SU-DHL-6 (cell line): Measurements from ENCODE around the gene TGFB2.

ENCODE experiments used
- H2AFZ ChIP-seq: fragments of 200-600 bp; sonication (generic); 2 replicates; pipeline ENCODE4 v1.6.1; 2014; ENCODE audit warnings: low read depth, mild to moderate bottlenecking, moderate library complexity, mixed read lengths, antibody characterized with exemption, low read length; ENCODE audit not compliant: severe bottlenecking
- H3F3A ChIP-seq: fragments of 200-600 bp; shearing (Covaris generic); 2 replicates; pipeline ENCODE4 v1.6.0; 2016; ENCODE audit warnings: antibody characterized with exemption, mild to moderate bottlenecking; ENCODE audit not compliant: insufficient read depth
- H3K27ac ChIP-seq: fragments of 200-600 bp; sonication (generic); 2 replicates; pipeline ENCODE4 v1.5.1; 2016; ENCODE audit warnings: low read depth, mild to moderate bottlenecking, low read length, moderate library complexity, mixed read lengths
- H3K27me3 ChIP-seq: fragments of 200-600 bp; sonication (generic), shearing (Covaris generic); 2 replicates; pipeline ENCODE4 v1.6.0; 2014; ENCODE audit warnings: mild to moderate bottlenecking, low read length
- H3K36me3 ChIP-seq: fragments of 200-600 bp; sonication (generic); 2 replicates; pipeline ENCODE4 v1.6.1; 2014; ENCODE audit warnings: mild to moderate bottlenecking, low read length, mixed read lengths
- H3K4me2 ChIP-seq: fragments of 300-600, 200-600 bp; shearing (Covaris generic), sonication (generic); 2 replicates; pipeline ENCODE4 v1.6.0; 2014; ENCODE audit warnings: low read length, low read depth, mild to moderate bottlenecking; ENCODE audit not compliant: poor library complexity, severe bottlenecking
- H3K4me3 ChIP-seq: fragments of 200-600 bp; sonication (generic); 2 replicates; pipeline ENCODE4 v1.5.1; 2014; ENCODE audit warnings: antibody characterized with exemption, low read length, mild to moderate bottlenecking, mixed read lengths; ENCODE audit not compliant: insufficient read depth, poor library complexity, severe bottlenecking
- H3K79me2 ChIP-seq: fragments of 200-600 bp; sonication (generic); 2 replicates; pipeline ENCODE4 v1.6.1; 2014; ENCODE audit warnings: mild to moderate bottlenecking, low read length, moderate library complexity; ENCODE audit not compliant: insufficient read depth
- H3K9ac ChIP-seq: fragments of 200-600 bp; sonication (generic); 2 replicates; pipeline ENCODE4 v1.7.0; 2014; ENCODE audit warnings: mild to moderate bottlenecking, low read length
- H3K9me2 ChIP-seq: fragments of 200-600 bp; sonication (generic); replicated peaks from 2 replicates; pipeline ENCODE4 v1.6.1; 2014; ENCODE audit warnings: low read length; ENCODE audit not compliant: insufficient read depth
- H3K9me3 ChIP-seq: fragments of 200-600 bp; sonication (generic); 2 replicates; pipeline ENCODE4 v1.6.1; 2014; ENCODE audit warnings: low read length, mixed read lengths; ENCODE audit not compliant: insufficient read depth
- H4K20me1 ChIP-seq: fragments of 200-600 bp; sonication (generic); 2 replicates; pipeline ENCODE4 v1.6.1; 2014; ENCODE audit warnings: low read depth, mild to moderate bottlenecking, antibody characterized with exemption, low read length, moderate library complexity, mixed read lengths
- EZH2phosphoT487 ChIP-seq: fragments of 200-600 bp; sonication (generic), shearing (Covaris generic); conservative IDR thresholded peaks from 2 replicates; pipeline ENCODE4 v1.6.1; 2018; ENCODE audit warnings: mild to moderate bottlenecking, antibody characterized with exemption, low read length, moderate library complexity, mixed read lengths
- TF ChIP-seq, protein P1 (sequence below): fragments of 200-600 bp; sonication (generic); IDR thresholded peaks from one replicate; pipeline ENCODE4 v1.5.1; 2017; ENCODE audit warnings: antibody characterized with exemption, mild to moderate bottlenecking, low read length, moderate library complexity; ENCODE audit not compliant: insufficient read depth, poor library complexity, severe bottlenecking

The TGFB2 gene

GRCh38 chr1:218439541-218440295 lies 94.6 kb downstream of the TGFB2 start:
- H3K4me3 ChIP-seq, result no peak overlapping the region
- H2AFZ ChIP-seq, result no peak overlapping the region
- H4K20me1 ChIP-seq, result no peaks in the 10 kb centered on the region
- no peaks in the 10 kb centered on the region for H3K9me3 ChIP-seq
- TF ChIP-seq, protein P1, sequence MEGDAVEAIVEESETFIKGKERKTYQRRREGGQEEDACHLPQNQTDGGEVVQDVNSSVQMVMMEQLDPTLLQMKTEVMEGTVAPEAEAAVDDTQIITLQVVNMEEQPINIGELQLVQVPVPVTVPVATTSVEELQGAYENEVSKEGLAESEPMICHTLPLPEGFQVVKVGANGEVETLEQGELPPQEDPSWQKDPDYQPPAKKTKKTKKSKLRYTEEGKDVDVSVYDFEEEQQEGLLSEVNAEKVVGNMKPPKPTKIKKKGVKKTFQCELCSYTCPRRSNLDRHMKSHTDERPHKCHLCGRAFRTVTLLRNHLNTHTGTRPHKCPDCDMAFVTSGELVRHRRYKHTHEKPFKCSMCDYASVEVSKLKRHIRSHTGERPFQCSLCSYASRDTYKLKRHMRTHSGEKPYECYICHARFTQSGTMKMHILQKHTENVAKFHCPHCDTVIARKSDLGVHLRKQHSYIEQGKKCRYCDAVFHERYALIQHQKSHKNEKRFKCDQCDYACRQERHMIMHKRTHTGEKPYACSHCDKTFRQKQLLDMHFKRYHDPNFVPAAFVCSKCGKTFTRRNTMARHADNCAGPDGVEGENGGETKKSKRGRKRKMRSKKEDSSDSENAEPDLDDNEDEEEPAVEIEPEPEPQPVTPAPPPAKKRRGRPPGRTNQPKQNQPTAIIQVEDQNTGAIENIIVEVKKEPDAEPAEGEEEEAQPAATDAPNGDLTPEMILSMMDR, result no peak
- no peak for TF ChIP-seq EZH2phosphoT487
- no peaks in the 10 kb centered on the region for H3K79me2 ChIP-seq
- H3K36me3 ChIP-seq, result no peaks in the 10 kb centered on the region
- no peaks in the 10 kb centered on the region for H3F3A ChIP-seq
- H3K27me3 ChIP-seq, result no peaks in the 10 kb centered on the region
- H3K27ac ChIP-seq, result no peak overlapping the region
- no peak overlapping the region for H3K4me2 ChIP-seq
- no peak overlapping the region for H3K9ac ChIP-seq
- no peaks in the 10 kb centered on the region for H3K9me2 ChIP-seq

GRCh38 chr1:218443255-218443654 lies 98.1 kb downstream of the TGFB2 start:
- Histone ChIP-seq H3K36me3 (no peaks in the 10 kb centered on the region), H2AFZ (no peak overlapping the region), H3F3A (no peaks in the 10 kb centered on the region), H3K9me3 (no peaks in the 10 kb centered on the region), H3K27ac (no peak overlapping the region), H3K79me2 (no peaks in the 10 kb centered on the region), H3K4me3 (no peak overlapping the region), H4K20me1 (no peaks in the 10 kb centered on the region), H3K4me2 (no peak overlapping the region), H3K9me2 (no peaks in the 10 kb centered on the region), H3K9ac (no peak overlapping the region), H3K27me3 (no peaks in the 10 kb centered on the region; the same call in 1 of the 2 replicates)
- TF ChIP-seq, protein P1, result no peak
- TF ChIP-seq EZH2phosphoT487, result no peak

DNA sequence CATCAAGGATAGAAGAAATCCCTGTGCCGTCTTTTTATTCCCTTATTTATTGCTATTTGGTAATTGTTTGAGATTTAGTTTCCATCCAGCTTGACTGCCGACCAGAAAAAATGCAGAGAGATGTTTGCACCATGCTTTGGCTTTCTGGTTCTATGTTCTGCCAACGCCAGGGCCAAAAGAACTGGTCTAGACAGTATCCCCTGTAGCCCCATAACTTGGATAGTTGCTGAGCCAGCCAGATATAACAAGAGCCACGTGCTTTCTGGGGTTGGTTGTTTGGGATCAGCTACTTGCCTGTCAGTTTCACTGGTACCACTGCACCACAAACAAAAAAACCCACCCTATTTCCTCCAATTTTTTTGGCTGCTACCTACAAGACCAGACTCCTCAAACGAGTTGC lies 99.0 kb downstream of the TGFB2 start:
- Histone ChIP-seq H3K9me3 (no peaks in the 10 kb centered on the region), H4K20me1 (no peaks in the 10 kb centered on the region), H3K9me2 (no peaks in the 10 kb centered on the region), H3K4me2 (no peak overlapping the region), H3K4me3 (no peak overlapping the region), H3K27ac (no peak overlapping the region), H3F3A (no peaks in the 10 kb centered on the region), H3K9ac (no peak overlapping the region), H2AFZ (no peak overlapping the region), H3K79me2 (no peaks in the 10 kb centered on the region), H3K27me3 (no peaks in the 10 kb centered on the region; the same call in 1 of the 2 replicates), H3K36me3 (no peaks in the 10 kb centered on the region)
- TF ChIP-seq EZH2phosphoT487, result no peak
- TF ChIP-seq, protein P1, result no peak
